Mesothelial cell of epicardium (in vitro differentiated cells): Measurements from ENCODE around the gene ZNF624. TPM values are rescaled to one million over a fixed set of nuclear protein-coding genes. Genes with fewer than 3 reads are reported as not detected.
A peak's percentile ranks its signal among the peaks of the same experiment; 100 is the strongest.

Experiments used
- DNase-seq, 2 experiments: peaks; one replicate each; pipeline ENCODE4 v3.0.0; 2021; ENCODE audit warnings: low spot score in 2 of 2; ENCODE audit not compliant: unreplicated experiment in 2 of 2
- H3K27ac Mint-ChIP-seq: 2 replicates; pipeline ENCODE4 v1.8.0; 2021; ENCODE audit warnings: mixed read lengths
- H3K27me3 Mint-ChIP-seq: 2 replicates; pipeline ENCODE4 v1.8.0; 2021; ENCODE audit warnings: low read depth, mixed read lengths
- H3K36me3 Mint-ChIP-seq: 2 replicates; pipeline ENCODE4 v1.8.0; 2021; ENCODE audit warnings: mixed read lengths
- H3K4me1 Mint-ChIP-seq: 2 replicates; pipeline ENCODE4 v1.8.0; 2021; ENCODE audit warnings: mixed read lengths
- H3K4me3 Mint-ChIP-seq: 2 replicates; pipeline ENCODE4 v1.8.0; 2021; ENCODE audit warnings: mild to moderate bottlenecking, moderate library complexity, mixed read lengths
- H3K9me3 Mint-ChIP-seq: 2 replicates; pipeline ENCODE4 v1.8.0; 2021; ENCODE audit warnings: mixed read lengths
- CTCF ChIP-seq: fragments of 200-600 bp; sonication (generic); IDR thresholded peaks from one replicate; pipeline ENCODE4 v1.5.0; 2021; ENCODE audit warnings: antibody characterized with exemption; ENCODE audit not compliant: unreplicated experiment
- total RNA-seq: library from RNA; stranded (reverse); gene quantifications from 3 replicates; pipeline ENCODE4 v1.2.1, GENCODE V29; 2021

Gene ZNF624
- total RNA-seq, 1 donor from 2014 or later: 11.7 TPM

GRCh38 chr17:16652252-16652651 is 1.4 kb downstream of the ZNF624 start:
- Mint-ChIP-seq H3K4me3 (peak overlapping the region; percentile 88), H3K27ac (peak overlapping the region; percentile 14), H3K27me3 (peaks cover 2% of the 10 kb centered on the region), H3K4me1 (peaks cover 13% of the 10 kb centered on the region), H3K9me3 (no peaks in the 10 kb centered on the region), H3K36me3 (peaks cover 8% of the 10 kb centered on the region)
- TF ChIP-seq CTCF: no peak
- no peak for DNase-seq

DNA sequence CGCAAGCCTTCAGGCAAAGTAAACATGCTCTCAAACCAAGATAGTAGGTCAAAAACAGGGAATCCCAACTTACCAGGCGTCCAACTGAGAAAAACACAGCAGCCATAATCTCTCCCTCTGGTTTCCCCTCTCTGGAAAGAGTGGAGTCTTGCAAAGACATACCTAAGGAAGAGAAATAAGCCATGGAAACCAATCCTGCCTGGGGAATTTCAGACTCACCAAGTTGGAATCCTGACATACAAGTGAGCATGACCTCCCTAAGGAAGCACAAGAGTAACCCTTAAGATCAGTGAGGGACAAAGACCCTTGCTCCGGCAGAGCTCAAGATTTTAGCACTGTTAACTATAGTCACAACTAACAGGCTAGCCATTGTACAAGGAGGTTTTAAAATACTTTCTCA is 4.1 kb downstream of the ZNF624 start:
- TF ChIP-seq CTCF: no peak
- H3K4me1 Mint-ChIP-seq: peaks cover 13% of the 10 kb centered on the region
- H3K4me3 Mint-ChIP-seq: no peak overlapping the region
- no peak overlapping the region for H3K27ac Mint-ChIP-seq
- no peaks in the 10 kb centered on the region for H3K9me3 Mint-ChIP-seq
- no peak for DNase-seq
- H3K36me3 Mint-ChIP-seq: peaks cover 10% of the 10 kb centered on the region
- H3K27me3 Mint-ChIP-seq: no peaks in the 10 kb centered on the region

DNA sequence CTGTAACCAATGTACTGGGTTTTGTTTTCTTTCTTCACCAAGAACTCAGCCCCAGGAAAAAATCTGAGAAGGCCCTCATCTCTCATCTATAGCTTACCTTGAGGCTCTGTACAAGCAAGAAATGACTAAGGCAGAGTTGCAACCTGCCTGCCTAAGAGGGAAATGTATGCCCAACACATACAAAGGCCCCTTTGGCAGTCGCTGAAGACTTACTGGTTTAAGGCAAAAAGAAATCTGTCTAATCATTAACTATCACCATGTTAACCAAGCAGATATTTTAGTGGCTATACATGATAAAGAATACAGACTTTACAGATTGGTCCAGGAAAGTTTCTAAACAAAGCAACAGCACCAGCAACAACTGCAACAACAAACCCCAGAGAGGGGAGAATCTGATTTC is 14.2 kb downstream of the ZNF624 start:
- TF ChIP-seq CTCF: no peak
- peaks cover 67% of the 10 kb centered on the region for H3K36me3 Mint-ChIP-seq
- H3K27ac Mint-ChIP-seq: no peak overlapping the region
- peaks cover 33% of the 10 kb centered on the region for H3K9me3 Mint-ChIP-seq
- H3K4me3 Mint-ChIP-seq: no peak overlapping the region
- no peaks in the 10 kb centered on the region for H3K27me3 Mint-ChIP-seq
- H3K4me1 Mint-ChIP-seq: no peaks in the 10 kb centered on the region
- no peak for DNase-seq

DNA sequence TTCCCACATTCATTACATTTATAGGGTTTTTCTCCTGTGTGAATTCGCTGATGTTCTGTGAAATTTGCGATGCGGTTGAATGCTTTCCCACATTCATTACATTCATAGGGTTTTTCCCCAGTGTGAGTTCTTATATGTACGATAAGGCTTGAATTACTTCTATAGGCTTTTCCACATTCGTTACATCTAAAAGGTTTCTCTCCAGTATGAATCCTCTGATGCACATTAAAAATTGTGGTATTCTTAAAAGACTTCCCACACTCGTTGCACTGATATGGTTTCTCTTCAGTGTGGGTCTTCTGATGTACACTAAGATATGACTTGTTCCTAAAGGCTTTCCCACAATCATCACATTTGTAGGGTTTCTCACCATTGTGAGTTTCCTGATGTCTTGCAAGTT is 30.4 kb downstream of the ZNF624 start:
- Mint-ChIP-seq H3K9me3 (peaks cover 69% of the 10 kb centered on the region), H3K27me3 (no peaks in the 10 kb centered on the region), H3K4me3 (no peak overlapping the region), H3K36me3 (peaks cover 72% of the 10 kb centered on the region), H3K4me1 (no peaks in the 10 kb centered on the region), H3K27ac (no peak overlapping the region)
- DNase-seq: no peak
- no peak for TF ChIP-seq CTCF

GRCh38 chr17:16622540-16623277 is 30.9 kb downstream of the ZNF624 start:
- no peak for TF ChIP-seq CTCF
- H3K36me3 Mint-ChIP-seq: peaks cover 66% of the 10 kb centered on the region
- H3K27ac Mint-ChIP-seq: no peak overlapping the region
- DNase-seq: no peak
- H3K4me3 Mint-ChIP-seq: no peak overlapping the region
- peaks cover 66% of the 10 kb centered on the region for H3K9me3 Mint-ChIP-seq
- H3K4me1 Mint-ChIP-seq: no peaks in the 10 kb centered on the region
- H3K27me3 Mint-ChIP-seq: no peaks in the 10 kb centered on the region
